ENCODE results near the gene INTS4.
"Not testable (repeated sequence)": the region's sequence is repeated elsewhere in the genome, so short reads cannot be mapped to it uniquely, and the experiment has no call there.

INTS4 gene

GRCh38 chr11:78019808-78020207, 25.3 kb upstream of the INTS4 start:
- ATAC-seq (ENCODE audit: low read depth), result peak; percentile 28; the same call in 1 of the 3 replicates
- TF ChIP-seq CTCF (IDR thresholded peaks at IDR 0.05; ENCODE audit: poor library complexity, severe bottlenecking), result no peak
- Histone ChIP-seq H3K9me3 (ENCODE audit: severe bottlenecking) (no peaks in the 10 kb centered on the region), H3K4me1 (ENCODE audit: insufficient read depth, poor library complexity, severe bottlenecking) (peaks cover 5% of the 10 kb centered on the region), H3K27me3 (ENCODE audit: insufficient read depth, poor library complexity, severe bottlenecking) (no peaks in the 10 kb centered on the region), H3K36me3 (ENCODE audit: low read depth) (peaks cover 10% of the 10 kb centered on the region), H3K4me3 (ENCODE audit: severe bottlenecking) (no peak overlapping the region), H3K27ac (ENCODE audit: poor library complexity, severe bottlenecking) (no peak overlapping the region)
- DNase-seq (ENCODE audit: low spot score), result no peak

GRCh38 chr11:78015878-78016277, 21.4 kb upstream of the INTS4 start:
- no peak for TF ChIP-seq CTCF (IDR thresholded peaks at IDR 0.05; ENCODE audit: poor library complexity, severe bottlenecking)
- no peak overlapping the region for H3K4me3 ChIP-seq (ENCODE audit: severe bottlenecking)
- H3K9me3 ChIP-seq (ENCODE audit: severe bottlenecking), result no peaks in the 10 kb centered on the region
- no peaks in the 10 kb centered on the region for H3K27me3 ChIP-seq (ENCODE audit: insufficient read depth, poor library complexity, severe bottlenecking)
- peaks cover 2% of the 10 kb centered on the region for H3K4me1 ChIP-seq (ENCODE audit: insufficient read depth, poor library complexity, severe bottlenecking)
- H3K27ac ChIP-seq (ENCODE audit: poor library complexity, severe bottlenecking), result no peak overlapping the region
- no peak for ATAC-seq (ENCODE audit: low read depth)
- peaks cover 10% of the 10 kb centered on the region for H3K36me3 ChIP-seq (ENCODE audit: low read depth)
- DNase-seq (ENCODE audit: low spot score), result no peak

- H3K36me3 ChIP-seq (ENCODE audit: low read depth); ATAC-seq (ENCODE audit: low read depth); DNase-seq (ENCODE audit: low spot score); H3K4me1 ChIP-seq (ENCODE audit: insufficient read depth, poor library complexity, severe bottlenecking); H3K27me3 ChIP-seq (ENCODE audit: insufficient read depth, poor library complexity, severe bottlenecking); H3K27ac ChIP-seq (ENCODE audit: poor library complexity, severe bottlenecking); H3K4me3 ChIP-seq (ENCODE audit: severe bottlenecking); H3K9me3 ChIP-seq (ENCODE audit: severe bottlenecking): not testable (repeated sequence)
These were observed 20.6 kb upstream of the INTS4 start for GRCh38 chr11:78014937-78015520.

GRCh38 chr11:78011301-78011700, 16.8 kb upstream of the INTS4 start:
- Histone ChIP-seq H3K4me1 (ENCODE audit: insufficient read depth, poor library complexity, severe bottlenecking) (no peaks in the 10 kb centered on the region), H3K27me3 (ENCODE audit: insufficient read depth, poor library complexity, severe bottlenecking) (no peaks in the 10 kb centered on the region), H3K36me3 (ENCODE audit: low read depth) (peaks cover 7% of the 10 kb centered on the region), H3K27ac (ENCODE audit: poor library complexity, severe bottlenecking) (no peak overlapping the region), H3K9me3 (ENCODE audit: severe bottlenecking) (no peaks in the 10 kb centered on the region), H3K4me3 (ENCODE audit: severe bottlenecking) (no peak overlapping the region)
- TF ChIP-seq CTCF (IDR thresholded peaks at IDR 0.05; ENCODE audit: poor library complexity, severe bottlenecking), result no peak
- DNase-seq (ENCODE audit: low spot score) (no peak), ATAC-seq (ENCODE audit: low read depth) (no peak)

- Histone ChIP-seq H3K27me3 (ENCODE audit: insufficient read depth, poor library complexity, severe bottlenecking) (no peaks in the 10 kb centered on the region), H3K36me3 (ENCODE audit: low read depth) (peaks cover 1% of the 10 kb centered on the region; the same call in 1 of the 2 replicates)
These were observed 16.3 kb upstream of the INTS4 start for GRCh38 chr11:78010755-78011154.

More at GRCh38 chr11:78010755-78011154, 16.3 kb upstream of the INTS4 start:
- no peak for TF ChIP-seq CTCF (IDR thresholded peaks at IDR 0.05; ENCODE audit: poor library complexity, severe bottlenecking)
- ATAC-seq (ENCODE audit: low read depth), result no peak
- no peak for DNase-seq (ENCODE audit: low spot score)
- Histone ChIP-seq H3K4me1 (ENCODE audit: insufficient read depth, poor library complexity, severe bottlenecking) (no peaks in the 10 kb centered on the region), H3K27ac (ENCODE audit: poor library complexity, severe bottlenecking) (no peak overlapping the region), H3K4me3 (ENCODE audit: severe bottlenecking) (no peak overlapping the region), H3K9me3 (ENCODE audit: severe bottlenecking) (no peaks in the 10 kb centered on the region)
